Panc1 (cell line): ENCODE measurements around the gene TIAM2.

Source experiments
- POLR2AphosphoS5 ChIP-seq: IDR thresholded peaks from 2 replicates; pipeline ENCODE4 v1.6.1; 2012; ENCODE audit warnings: mild to moderate bottlenecking, low read depth, low read length, moderate library complexity
- REST ChIP-seq, 2 experiments: IDR thresholded peaks; 2 replicates each; pipeline ENCODE4 v1.6.1; 2011 to 2012; ENCODE audit warnings: low read depth in 2 of 2, control low read depth in 1 of 2, low read length in 1 of 2, mild to moderate bottlenecking in 1 of 2, moderate library complexity in 1 of 2; ENCODE audit not compliant: insufficient read depth in 1 of 2
- TF ChIP-seq, protein P1 (sequence below): fragments of 450-650 bp; IDR thresholded peaks from 2 replicates; pipeline ENCODE4 v1.5.1; 2017; ENCODE audit warnings: mild to moderate bottlenecking

DNA sequence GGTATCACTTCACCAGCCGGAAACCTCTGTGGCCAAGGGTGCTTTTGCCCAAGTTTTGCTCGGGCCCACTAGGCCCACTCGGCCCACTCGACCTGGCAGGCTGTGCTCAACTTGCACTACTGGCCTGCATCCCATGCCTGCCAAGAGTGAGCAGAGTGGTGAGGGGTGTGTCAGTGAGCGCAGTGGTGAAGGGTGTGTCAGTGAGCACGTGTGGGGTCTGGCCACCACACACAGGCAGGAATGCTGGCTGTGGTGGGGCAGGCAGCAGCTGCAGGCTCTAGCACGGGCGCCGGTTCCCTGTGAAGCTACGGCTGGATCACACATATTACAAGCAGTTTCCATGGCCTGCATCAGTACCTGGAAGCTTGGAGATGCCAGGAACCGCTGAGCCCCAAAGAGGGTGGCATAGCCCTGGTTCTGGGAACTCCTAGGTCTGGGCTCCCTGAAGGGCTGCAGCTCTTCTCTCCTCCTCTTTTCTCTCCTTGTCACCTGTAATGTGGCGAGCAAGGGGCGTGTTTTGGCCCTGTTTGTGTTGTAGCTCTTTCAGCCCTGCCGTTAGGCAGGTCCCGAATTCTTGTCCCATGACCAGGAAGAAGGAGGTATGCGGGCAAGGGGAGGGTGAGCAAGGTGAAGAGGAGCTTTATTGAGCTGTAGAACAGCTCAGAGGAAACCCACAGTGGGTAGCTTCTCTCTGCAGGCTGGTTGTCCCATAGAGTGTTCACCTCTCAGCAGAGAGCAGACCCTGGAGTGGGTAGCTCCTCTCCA lies 217.7 kb downstream of the TIAM2 start:
- TF ChIP-seq, protein P1, sequence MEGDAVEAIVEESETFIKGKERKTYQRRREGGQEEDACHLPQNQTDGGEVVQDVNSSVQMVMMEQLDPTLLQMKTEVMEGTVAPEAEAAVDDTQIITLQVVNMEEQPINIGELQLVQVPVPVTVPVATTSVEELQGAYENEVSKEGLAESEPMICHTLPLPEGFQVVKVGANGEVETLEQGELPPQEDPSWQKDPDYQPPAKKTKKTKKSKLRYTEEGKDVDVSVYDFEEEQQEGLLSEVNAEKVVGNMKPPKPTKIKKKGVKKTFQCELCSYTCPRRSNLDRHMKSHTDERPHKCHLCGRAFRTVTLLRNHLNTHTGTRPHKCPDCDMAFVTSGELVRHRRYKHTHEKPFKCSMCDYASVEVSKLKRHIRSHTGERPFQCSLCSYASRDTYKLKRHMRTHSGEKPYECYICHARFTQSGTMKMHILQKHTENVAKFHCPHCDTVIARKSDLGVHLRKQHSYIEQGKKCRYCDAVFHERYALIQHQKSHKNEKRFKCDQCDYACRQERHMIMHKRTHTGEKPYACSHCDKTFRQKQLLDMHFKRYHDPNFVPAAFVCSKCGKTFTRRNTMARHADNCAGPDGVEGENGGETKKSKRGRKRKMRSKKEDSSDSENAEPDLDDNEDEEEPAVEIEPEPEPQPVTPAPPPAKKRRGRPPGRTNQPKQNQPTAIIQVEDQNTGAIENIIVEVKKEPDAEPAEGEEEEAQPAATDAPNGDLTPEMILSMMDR: no peak
- no peak for TF ChIP-seq REST (IDR thresholded peaks at IDR 0.05; ENCODE audit: insufficient read depth in 1 of 2, low read depth in 2 of 2, low read length in 1 of 2)
- TF ChIP-seq POLR2AphosphoS5: no peak
